ENCODE data around the gene ITPK1.

ITPK1 gene

GRCh38 chr14:93042968-93043940 lies 72.5 kb downstream of the ITPK1 start (continued):
- TF ChIP-seq, protein P1, sequence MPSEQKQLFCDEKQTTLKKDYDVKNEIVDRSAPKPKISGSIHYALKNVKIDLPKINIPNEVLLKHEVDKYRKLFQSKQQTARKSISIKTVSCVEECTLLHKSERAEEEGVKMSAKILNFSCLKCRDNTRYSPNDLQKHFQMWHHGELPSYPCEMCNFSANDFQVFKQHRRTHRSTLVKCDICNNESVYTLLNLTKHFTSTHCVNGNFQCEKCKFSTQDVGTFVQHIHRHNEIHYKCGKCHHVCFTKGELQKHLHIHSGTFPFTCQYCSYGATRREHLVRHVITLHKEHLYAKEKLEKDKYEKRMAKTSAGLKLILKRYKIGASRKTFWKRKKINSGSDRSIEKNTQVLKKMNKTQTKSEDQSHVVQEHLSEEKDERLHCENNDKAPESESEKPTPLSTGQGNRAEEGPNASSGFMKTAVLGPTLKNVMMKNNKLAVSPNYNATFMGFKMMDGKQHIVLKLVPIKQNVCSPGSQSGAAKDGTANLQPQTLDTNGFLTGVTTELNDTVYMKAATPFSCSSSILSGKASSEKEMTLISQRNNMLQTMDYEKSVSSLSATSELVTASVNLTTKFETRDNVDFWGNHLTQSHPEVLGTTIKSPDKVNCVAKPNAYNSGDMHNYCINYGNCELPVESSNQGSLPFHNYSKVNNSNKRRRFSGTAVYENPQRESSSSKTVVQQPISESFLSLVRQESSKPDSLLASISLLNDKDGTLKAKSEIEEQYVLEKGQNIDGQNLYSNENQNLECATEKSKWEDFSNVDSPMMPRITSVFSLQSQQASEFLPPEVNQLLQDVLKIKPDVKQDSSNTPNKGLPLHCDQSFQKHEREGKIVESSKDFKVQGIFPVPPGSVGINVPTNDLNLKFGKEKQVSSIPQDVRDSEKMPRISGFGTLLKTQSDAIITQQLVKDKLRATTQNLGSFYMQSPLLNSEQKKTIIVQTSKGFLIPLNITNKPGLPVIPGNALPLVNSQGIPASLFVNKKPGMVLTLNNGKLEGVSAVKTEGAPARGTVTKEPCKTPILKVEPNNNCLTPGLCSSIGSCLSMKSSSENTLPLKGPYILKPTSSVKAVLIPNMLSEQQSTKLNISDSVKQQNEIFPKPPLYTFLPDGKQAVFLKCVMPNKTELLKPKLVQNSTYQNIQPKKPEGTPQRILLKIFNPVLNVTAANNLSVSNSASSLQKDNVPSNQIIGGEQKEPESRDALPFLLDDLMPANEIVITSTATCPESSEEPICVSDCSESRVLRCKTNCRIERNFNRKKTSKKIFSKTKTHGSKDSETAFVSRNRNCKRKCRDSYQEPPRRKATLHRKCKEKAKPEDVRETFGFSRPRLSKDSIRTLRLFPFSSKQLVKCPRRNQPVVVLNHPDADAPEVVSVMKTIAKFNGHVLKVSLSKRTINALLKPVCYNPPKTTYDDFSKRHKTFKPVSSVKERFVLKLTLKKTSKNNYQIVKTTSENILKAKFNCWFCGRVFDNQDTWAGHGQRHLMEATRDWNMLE (tag by site-specific recombination; conservative IDR thresholded peaks at IDR 0.05; ENCODE audit: low read depth): no peak
- TF ChIP-seq BCL11B (tag by site-specific recombination; IDR thresholded peaks at IDR 0.05; ENCODE audit: low read depth) (peak; percentile 41; the same call in 1 of the 2 replicates), ZNF341 (tag by site-specific recombination; IDR thresholded peaks at IDR 0.05; ENCODE audit: low read depth) (peak; percentile 50), MYNN (tag by site-specific recombination; IDR thresholded peaks at IDR 0.05; ENCODE audit: borderline replicate concordance) (no peak), ZNF354C (tag by site-specific recombination; IDR thresholded peaks at IDR 0.05; ENCODE audit: borderline replicate concordance, low read depth) (no peak), ZNF404 (tag by site-specific recombination; IDR thresholded peaks at IDR 0.05) (no peak), ZNF548 (tag by site-specific recombination; IDR thresholded peaks at IDR 0.05) (no peak), ZNF423 (tag by site-specific recombination; IDR thresholded peaks at IDR 0.05) (no peak), ZNF16 (tag by site-specific recombination; IDR thresholded peaks at IDR 0.05; ENCODE audit: low read depth) (no peak), ZNF266 (tag by site-specific recombination; IDR thresholded peaks at IDR 0.05; ENCODE audit: low read depth) (no peak), ZNF558 (tag by site-specific recombination; IDR thresholded peaks at IDR 0.05) (no peak), ZNF292 (tag by site-specific recombination; IDR thresholded peaks at IDR 0.05; ENCODE audit: borderline replicate concordance, low read depth) (no peak), ZNF157 (tag by site-specific recombination; IDR thresholded peaks at IDR 0.05) (no peak), ZBTB1 (tag by site-specific recombination; IDR thresholded peaks at IDR 0.05) (no peak), ZNF26 (tag by site-specific recombination; IDR thresholded peaks at IDR 0.05) (no peak), TCF7L2 (IDR thresholded peaks at IDR 0.05; ENCODE audit: borderline replicate concordance, low read depth, low read length) (no peak), ZNF514 (tag by site-specific recombination; IDR thresholded peaks at IDR 0.05) (no peak), SCRT2 (tag by site-specific recombination; IDR thresholded peaks at IDR 0.05) (peak; percentile 59; the same call in 1 of the 2 replicates), ZNF18 (tag by site-specific recombination; IDR thresholded peaks at IDR 0.05) (0 out of 2 replicates have a peak, but pooled peaks have one; percentile 34), ZNF639 (tag by site-specific recombination; IDR thresholded peaks at IDR 0.05) (peak; percentile 45; the same call in 1 of the 2 replicates), ZNF146 (tag by site-specific recombination; IDR thresholded peaks at IDR 0.05) (no peak), KLF10 (tag by site-specific recombination; IDR thresholded peaks at IDR 0.05) (peak; percentile 76; the same call in 1 of the 2 replicates), IKZF3 (tag by site-specific recombination; IDR thresholded peaks at IDR 0.05) (peak; percentile 77; the same call in 1 of the 2 replicates), ZNF24 (tag by site-specific recombination; IDR thresholded peaks at IDR 0.05) (no peak), SP7 (tag by site-specific recombination; IDR thresholded peaks at IDR 0.05) (peak; percentile 80), EGR2 (tag by site-specific recombination; IDR thresholded peaks at IDR 0.05; ENCODE audit: low read depth) (peak; percentile 84)
- TF ChIP-seq, protein P2, sequence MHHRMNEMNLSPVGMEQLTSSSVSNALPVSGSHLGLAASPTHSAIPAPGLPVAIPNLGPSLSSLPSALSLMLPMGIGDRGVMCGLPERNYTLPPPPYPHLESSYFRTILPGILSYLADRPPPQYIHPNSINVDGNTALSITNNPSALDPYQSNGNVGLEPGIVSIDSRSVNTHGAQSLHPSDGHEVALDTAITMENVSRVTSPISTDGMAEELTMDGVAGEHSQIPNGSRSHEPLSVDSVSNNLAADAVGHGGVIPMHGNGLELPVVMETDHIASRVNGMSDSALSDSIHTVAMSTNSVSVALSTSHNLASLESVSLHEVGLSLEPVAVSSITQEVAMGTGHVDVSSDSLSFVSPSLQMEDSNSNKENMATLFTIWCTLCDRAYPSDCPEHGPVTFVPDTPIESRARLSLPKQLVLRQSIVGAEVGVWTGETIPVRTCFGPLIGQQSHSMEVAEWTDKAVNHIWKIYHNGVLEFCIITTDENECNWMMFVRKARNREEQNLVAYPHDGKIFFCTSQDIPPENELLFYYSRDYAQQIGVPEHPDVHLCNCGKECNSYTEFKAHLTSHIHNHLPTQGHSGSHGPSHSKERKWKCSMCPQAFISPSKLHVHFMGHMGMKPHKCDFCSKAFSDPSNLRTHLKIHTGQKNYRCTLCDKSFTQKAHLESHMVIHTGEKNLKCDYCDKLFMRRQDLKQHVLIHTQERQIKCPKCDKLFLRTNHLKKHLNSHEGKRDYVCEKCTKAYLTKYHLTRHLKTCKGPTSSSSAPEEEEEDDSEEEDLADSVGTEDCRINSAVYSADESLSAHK (tag by site-specific recombination; IDR thresholded peaks at IDR 0.05): 0 out of 2 replicates have a peak, but pooled peaks have one; percentile 11
